Pulmonary artery endothelial cell (primary cell): ENCODE results near the gene MEOX2. TPM values are rescaled to one million over a fixed set of nuclear protein-coding genes. Genes with fewer than 3 reads are reported as not detected.

Experiments used
- DNase-seq: peaks from one replicate; pipeline ENCODE4 v3.0.0-alpha.2; 2011; ENCODE audit warnings: low read depth, low spot score
- total RNA-seq: library from RNA; depleted of rRNA; stranded (reverse); fragments of >200 nt; gene quantifications from 2 replicates; pipeline ENCODE4 v1.2.3, GENCODE V29; 2014

MEOX2 gene
- total RNA-seq, 1 donor from 2014 or later: not detected

DNA sequence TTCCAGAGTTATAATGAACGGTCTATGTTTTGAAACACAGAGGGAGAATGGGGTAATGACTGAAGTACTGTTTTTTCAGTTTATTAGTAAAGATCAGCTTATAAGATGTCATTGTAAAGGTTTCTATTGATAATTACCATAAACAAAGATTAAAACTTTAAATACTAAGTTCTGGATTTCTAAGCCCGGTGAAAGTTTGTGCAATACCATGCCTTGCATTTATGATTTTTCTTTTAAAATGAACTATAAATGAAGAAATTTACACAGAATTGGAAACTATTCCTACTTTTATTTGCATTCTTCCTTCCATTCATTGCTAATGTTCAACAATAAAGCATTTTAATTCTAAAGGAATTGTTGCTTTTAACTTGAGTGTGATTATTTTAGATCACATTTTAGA lies 4.9 kb downstream of the MEOX2 start:
- no peak for DNase-seq

DNA sequence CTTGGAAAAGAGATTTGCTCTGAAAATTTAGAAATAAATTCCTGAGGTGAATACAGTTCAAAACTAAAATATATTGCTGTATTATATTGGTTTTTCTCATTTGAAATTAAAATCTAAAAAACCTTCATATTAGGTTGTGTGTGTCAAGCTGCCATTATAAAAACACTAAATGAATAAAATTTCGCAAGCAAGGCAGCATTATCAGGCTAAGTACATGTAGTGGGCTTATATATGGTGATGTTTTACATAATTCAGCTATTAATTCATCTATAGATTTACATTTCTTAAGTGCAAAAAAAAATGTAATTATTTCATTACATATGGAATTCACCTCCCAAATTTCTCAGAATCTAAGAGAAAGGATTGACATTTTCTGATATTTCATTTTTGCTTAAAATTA lies 5.3 kb downstream of the MEOX2 start:
- DNase-seq: no peak

DNA sequence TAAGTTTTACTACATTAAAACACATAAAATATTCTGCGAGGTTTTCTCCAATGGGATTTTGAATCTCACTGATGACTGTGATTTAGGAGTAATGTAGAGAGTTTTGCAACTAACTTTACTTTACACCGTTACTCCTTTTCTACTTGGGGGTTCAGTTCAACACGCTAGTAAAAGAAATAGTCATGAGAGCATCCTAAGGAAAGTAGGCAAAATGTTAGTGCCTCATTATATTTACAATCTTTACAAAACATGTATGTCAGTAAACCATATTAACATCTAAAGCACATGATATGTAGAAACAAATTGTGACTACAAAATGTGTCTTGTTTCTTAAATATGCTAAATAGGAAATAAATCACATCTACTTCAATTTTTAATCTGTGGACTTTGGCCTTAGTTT lies 6.0 kb downstream of the MEOX2 start:
- no peak for DNase-seq

DNA sequence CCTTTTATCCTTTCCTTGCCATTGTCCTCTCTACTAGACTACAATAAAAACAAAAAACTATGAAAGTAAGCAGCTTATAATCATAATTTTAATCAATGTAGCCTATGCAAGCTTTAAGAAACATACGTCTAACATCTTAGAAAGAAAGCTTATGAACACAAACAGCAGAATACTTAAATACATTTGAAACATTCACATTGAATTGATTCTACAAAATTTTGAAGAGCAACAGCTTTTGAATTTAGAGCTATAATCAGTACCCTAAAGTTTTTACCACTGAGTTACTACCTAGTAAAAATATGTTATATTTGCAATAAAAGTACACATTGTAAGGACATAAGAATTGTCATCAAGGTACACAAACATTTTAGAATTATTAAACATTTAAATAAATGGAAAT lies 7.2 kb downstream of the MEOX2 start:
- no peak for DNase-seq

DNA sequence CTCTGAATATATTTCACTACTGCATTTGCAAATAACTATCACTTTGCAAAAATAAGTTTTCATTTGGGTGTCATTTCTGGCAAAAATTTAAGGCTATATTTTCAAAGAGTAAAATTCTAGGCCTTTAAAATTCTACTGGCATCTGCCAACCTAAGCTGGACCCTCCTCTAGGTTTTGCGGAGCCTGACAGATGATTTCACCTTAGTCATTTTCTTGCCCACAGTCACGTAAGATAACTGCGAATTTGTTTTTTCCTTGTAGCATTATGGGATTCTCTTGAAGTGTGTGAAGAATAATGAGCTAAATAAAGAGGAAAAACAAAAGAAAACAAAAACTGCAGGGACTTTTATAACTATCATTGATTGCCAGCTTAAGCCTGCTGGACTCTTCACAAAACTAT lies 7.8 kb downstream of the MEOX2 start:
- no peak for DNase-seq

DNA sequence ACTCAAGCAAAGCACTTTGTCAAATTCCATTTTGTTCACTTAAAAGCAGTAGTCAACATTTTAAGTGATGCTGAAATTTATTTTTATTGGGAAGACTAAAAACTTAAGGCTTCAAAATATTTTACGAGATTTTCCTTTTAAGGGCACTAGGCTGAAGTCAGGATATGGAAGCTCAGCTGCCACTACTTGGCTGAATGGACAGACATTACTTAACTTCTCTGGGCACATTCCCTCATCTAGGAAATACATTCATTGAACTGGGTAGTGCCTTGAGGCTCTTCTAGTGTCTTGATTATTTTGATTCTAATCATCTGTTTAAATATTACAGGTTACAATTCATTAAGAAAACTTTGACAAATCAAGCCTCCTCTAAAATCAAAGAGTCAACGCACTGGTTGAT lies 11.1 kb downstream of the MEOX2 start:
- no peak for DNase-seq

DNA sequence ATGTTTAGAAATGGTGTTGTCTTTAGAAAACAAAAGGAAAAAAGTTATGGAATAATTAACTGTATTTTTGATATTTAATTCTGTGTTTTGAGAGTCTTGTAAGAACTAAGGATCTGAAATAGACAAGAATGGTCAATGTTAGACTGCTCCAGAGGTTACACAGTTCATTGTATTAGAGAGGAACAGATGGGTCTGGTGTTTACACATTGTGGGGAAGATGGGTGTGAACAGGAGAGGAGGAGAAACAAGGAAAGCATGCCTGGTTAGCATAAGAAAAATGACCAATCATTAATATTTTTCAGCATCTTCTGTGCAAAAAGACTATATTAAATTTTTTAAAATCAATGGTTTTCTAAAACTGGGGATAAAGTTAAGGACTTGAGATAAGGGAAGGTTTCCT lies 11.9 kb downstream of the MEOX2 start:
- no peak for DNase-seq

DNA sequence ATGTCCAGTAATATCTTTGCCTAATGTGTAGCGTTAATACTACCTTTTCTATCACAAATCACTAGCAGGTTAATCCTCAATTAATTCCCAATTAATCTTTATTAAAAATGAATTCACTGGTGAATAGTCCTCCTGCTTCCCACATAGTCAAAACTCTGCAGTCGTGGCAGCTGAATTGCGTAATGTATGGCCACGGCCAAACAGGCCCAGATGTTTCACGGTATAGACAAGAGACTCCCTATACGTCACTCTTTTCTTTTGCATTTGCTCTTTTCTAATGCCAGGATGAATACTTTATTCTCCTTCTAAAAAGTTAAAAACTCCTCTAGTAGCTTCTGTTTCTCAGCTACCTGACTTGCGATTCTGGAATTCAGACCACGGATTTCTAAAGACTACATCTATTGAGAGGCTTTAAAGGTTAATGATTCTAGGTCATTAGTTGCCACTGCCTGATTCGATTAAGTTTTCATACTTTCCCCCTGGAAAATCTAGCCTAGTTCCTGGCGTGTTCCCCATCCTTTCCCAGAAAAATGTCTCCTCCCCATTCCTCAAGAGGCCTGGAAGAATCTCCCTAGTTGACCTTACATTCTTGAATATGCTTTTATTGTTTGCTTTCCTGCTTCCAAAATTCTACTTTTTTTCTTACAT lies 16.9 kb downstream of the MEOX2 start:
- no peak for DNase-seq

DNA sequence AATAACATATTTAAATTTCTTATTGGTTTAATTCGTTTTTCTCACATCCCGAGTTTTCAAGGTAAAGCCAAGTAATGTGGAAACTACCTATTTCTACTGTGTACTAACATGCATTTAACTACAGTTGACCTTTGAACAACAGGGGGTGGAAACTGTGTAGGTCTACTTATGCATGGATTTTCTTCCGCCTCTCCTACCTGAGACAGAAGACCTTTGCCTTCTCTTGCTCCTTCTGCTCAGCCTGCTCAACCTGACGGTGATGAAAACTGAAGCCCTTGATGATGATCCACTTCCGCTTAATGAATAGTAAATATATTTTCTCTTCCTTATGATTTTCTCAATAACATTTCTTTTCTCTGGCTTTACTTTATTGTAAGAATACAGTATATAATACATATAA lies 18.5 kb downstream of the MEOX2 start:
- DNase-seq: no peak

DNA sequence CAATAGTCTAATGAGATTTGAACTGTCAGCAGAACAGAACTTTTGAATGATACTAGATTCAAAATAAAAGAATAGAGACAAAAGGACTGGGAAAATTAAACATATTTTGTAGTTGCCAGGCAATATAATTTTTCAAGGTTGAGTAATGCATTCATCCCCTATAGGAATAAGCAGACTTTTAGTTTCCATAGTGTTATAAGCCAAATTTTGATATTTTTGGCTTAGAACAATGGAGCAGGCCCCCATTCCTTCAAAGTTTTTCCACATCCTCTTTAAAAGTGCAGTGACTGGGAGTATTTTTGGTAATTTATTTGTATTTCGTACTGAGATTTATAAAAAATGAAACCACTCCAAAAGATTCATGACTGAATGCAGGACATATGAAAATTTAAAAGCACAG lies 24.0 kb downstream of the MEOX2 start:
- DNase-seq: no peak

DNA sequence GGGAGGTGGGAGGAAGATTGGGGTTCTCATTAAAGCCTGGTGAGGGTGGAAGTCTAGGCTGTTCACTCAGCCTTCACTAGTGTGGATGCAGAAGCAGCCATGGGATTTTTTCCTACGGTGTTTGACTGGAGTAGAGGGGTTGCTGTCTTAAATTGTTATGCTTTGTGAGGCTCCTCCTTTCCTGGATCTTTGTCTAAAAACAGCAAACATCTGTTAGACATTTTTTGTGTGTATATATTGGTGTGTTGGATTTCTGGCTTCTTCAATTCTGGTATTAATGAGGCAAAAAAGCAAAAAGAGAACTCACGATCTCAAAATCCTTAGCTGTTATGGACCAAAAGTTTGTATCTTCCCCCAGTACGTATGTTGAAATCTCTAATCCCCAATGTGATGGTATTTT lies 28.2 kb downstream of the MEOX2 start:
- DNase-seq: no peak

DNA sequence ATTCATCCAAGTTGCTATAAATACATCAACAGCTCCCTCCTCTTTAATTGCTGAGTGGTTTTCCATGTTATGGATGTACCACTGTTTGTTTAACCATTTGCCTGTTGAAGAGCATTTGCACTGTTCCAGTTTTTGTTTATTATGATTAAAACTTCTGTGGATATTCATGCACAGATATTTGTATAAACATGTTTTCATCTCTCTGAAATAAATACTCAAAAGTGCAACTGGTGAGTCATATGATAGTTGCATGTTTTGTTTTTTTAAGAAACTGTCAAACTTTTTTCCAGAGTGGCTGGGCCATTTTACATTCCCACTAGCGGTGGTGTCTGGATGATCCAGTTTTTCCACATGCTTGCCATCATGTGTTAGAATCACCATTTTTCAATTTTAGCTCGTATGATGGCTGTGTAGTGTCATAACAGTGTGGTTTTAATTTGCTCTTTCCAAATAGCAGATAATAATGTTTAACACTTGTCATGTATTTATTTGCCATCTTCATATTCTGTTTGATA lies 33.6 kb downstream of the MEOX2 start:
- DNase-seq: no peak

DNA sequence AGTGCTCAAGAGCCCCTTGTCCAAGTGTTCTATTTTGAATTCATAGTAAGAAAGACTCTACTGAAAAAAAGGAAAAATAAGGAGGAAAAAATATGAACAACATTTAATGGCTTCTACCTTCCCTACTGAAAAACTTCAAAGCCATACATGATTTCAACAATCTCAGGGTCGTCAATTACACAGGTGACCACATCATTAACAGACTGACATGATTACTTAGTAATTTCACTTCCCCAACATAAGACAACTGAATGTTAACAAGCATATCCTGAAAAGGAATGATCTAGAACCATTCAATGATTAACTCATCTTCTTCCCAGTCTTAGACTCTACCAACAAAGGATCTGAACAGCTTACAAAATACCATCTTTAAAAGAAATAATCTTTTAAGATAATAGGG lies 34.8 kb downstream of the MEOX2 start:
- DNase-seq: no peak

DNA sequence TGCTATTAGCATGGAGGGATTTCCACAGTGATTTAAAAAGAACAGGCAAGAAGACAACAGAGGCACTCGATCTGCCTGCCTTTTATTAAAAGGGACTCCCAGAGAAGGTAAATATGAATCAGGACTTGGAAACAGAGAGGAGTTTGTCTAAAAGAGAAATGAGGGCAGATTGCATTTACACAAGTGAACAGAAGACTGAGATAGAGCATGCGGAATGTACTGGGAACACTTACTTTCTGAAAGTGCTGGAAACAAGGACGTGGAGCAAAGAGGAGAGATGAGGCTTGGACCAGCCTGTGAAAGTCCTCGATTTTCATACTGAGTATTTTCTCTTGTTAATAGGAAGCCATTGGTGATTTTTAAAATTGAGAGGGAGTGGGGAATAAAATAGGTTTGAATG lies 35.7 kb downstream of the MEOX2 start:
- no peak for DNase-seq

DNA sequence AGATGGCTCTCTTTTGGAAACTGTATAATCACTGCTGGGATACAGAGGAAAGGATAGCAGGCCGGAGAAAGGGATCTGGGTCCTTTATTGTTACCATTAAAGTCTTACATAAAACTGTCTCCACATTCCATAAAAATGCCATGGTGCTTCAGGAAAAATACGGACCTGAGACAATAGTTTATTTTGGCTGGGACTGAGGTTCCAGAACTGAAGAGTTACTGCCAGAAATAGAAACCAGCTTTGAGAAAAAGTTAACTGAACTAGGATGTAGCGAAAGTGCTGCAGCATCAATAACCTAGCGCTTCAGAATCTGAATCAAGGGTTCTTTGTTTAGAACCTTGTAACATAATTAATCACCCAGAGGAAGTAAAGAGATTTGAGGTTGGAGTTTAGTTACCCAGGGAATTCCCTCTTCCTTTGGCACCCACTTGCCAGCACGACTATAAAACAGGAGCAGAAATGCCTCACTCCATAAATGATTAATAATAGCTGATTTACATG lies 38.0 kb downstream of the MEOX2 start:
- no peak for DNase-seq

DNA sequence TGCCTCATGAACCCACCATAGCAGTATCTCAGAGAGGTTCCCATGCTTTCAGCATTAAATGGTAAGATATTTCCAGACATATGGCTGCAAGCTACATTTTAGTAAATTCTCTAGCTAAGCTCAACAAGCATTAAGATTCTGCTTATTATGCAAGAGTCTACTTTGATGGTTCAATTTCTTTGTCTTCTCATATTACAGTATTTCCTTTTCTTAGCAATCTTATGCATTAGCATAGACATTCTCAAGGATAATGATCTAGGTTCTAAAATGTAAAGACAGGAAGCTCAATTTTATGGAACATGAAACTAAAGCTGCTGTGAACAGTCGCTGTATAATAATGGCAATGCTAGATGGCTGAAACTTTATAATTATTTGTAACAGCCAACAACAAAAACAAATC lies 39.2 kb downstream of the MEOX2 start:
- DNase-seq: no peak

DNA sequence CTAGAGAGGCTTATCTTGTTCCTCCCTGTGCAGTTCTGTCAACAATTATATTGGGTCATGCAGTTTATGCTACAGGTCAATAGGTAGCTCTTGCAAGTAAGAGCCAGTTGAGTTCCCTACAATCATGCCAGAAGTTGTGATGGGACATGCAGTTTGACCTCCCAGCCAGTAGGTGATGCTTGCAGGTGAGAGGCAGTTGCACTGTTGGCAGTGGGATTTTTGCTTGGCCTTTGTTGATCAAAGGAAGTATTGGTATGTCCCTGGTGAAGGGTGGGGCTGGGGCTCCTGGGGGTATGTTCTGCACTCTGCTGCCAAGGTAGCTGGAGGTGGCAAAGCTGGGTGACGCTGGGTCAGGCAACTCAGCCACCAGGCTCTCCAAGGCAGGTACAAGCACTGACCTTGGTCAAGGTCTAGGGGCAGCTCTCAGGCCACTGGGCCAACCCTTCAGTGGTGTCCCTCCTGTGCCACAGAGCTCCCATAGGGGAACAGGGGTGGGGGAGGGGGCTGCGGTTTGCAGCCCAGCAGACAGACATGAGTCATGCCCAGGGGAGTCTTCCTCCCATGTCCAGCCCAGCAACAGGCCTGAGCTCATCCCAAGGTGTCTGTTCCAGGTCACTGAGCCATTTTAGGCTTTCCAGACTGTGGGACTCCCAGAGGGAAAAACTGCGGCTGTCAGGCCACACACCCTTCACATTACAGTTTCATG lies 43.3 kb downstream of the MEOX2 start:
- no peak for DNase-seq

DNA sequence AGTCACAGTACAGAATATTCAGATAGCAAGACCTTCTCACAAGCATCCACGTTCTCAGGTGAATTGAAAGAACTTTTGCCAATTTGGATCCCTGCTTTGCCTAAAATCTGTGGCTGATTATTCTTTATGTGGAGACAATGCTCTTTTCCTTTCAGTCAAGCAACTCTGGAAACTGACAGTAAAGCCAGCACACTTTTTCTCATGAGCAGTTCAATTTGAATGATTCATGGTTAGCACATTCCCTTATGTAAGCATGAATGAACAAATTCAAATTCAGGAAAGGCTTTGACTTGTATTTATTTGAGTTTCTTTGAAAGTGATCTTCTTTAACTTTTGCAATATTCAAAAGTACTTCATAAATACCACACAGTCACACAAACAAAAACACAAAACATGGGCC lies 57.6 kb downstream of the MEOX2 start:
- DNase-seq: no peak

DNA sequence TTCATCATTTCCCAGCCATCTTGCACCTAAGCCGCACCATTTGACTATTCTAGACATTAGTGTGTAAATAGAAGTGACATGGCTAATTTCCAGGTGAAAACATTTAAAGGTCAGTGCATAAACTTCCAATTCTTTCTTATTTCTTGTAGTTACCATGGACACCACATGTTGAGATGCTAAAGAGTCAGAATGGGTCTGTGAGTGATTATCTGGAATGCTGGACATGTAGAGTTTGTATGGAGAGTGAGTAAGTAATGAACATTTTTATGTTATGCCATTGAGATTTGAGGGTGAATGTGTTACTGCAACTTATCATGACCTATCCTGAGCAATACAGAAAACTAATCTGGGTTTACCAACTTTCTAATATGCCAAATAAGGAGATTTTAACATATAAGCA lies 60.4 kb downstream of the MEOX2 start:
- DNase-seq: no peak

DNA sequence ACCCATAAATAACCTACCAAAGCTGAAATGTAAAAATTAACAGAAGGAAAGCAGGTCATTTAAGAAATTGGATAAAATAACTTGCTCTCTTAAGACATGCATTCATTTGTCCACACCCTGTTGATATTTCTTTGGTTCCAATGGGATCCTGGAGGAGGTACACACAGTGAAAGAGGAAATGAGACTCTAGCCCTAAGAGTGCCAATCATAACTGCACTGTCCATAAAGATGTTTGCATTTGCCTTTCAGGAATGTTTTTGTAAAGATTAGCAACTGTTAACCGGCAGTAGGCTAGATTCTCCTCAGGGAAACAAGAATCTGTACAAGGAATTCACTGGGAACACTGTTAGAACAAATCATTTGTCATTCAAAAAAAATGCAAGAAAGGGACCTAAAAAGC lies 61.0 kb downstream of the MEOX2 start:
- no peak for DNase-seq

DNA sequence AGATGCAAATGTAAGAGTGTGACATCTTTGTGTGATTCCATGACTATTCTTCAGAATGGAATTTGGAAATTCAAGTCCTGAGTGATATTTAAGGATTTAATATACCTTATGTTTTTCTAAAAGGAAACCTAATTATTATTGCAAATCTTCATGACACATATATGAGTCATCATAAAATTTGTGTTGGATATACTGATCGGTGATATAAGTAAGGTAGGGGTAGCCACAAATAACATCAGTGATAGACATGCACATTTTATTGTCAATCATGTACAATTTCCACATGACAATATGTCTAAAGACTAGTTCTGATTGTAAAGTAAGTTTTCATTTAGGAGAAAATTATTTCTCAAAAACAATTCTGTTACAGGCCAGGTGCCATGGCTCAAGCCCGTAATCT lies 65.0 kb downstream of the MEOX2 start:
- no peak for DNase-seq

DNA sequence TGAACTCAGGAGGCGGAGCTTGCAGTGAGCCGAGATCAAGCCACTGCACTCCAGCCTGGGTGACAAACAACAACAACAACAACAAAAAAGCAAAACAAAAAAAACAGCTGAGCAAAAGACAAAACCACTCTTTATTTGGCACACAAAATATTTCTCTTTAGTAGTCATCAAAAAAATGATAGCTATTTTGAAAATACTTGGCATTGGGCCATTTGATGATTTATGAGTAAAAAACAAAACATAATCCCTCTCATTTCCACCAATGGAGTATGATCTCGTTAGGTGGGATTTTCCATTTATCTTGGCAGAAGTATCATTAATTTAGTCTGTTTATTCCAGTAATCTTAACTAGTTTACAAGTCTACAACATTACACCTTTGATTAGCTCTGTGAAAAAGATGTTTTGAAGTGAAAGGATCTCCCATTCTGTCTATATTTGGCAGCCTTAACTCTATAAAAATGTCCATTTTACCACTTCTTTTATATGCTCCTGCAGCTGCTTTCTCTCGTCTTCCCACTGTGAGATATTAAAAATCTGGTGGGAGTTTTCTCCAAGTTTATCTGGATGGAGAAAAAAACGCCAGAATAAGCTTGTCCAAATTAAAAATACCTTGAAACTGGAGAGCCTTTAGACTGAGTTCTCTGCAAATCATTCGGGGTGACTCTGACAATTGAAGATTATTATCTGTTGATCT lies 65.8 kb downstream of the MEOX2 start:
- DNase-seq: no peak

DNA sequence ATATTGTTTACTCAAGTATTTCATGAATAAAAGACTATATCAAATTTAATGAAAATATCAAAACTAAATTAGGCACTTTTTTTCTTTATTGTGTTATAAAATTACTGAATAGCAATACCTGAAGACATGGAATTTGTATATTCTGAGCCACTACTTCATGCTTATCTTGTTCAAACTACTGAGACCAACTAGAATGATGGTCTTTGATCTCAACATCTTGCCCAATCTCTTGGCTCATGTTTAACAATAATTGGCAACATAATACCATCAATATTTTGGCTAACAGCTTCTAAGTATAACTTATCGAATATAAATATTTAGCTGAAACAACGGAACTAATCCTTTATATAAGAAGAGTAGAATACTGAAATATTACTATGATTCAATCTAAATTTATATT lies 68.2 kb downstream of the MEOX2 start:
- no peak for DNase-seq
